ENCODE results near the gene MRGPRD. TPM values are rescaled to one million over a fixed set of nuclear protein-coding genes. Genes with fewer than 3 reads are reported as not detected.

Gene MRGPRD
- total RNA-seq, 1 experiment from 2014 or later, result not detected

GRCh38 chr11:68934666-68935065 lies 46.1 kb downstream of the MRGPRD start:
- Mint-ChIP-seq H3K4me3 (ENCODE audit: unreplicated experiment) (no peak overlapping the region), H3K4me1 (ENCODE audit: insufficient read depth, unreplicated experiment) (no peaks in the 10 kb centered on the region)

GRCh38 chr11:68934321-68934645 lies 46.5 kb downstream of the MRGPRD start:
- no peak for TF ChIP-seq CTCF (IDR thresholded peaks at IDR 0.05; ENCODE audit: unreplicated experiment)
- CTCF ChIA-PET, result interaction anchor here (0.6 kb wide), 1 partner anchor 50 kb away, joined by 3 read pairs; no protein-coding TSS in a partner anchor
- H3K4me3 Mint-ChIP-seq (ENCODE audit: unreplicated experiment), result no peak overlapping the region
- peaks cover 43% of the 10 kb centered on the region for H3K36me3 Mint-ChIP-seq (ENCODE audit: insufficient read depth, unreplicated experiment)
- H3K4me1 Mint-ChIP-seq (ENCODE audit: insufficient read depth, unreplicated experiment), result no peaks in the 10 kb centered on the region
- H3K27me3 Mint-ChIP-seq (ENCODE audit: insufficient read depth, unreplicated experiment), result no peaks in the 10 kb centered on the region
- no peak for DNase-seq (ENCODE audit: unreplicated experiment)
- no peaks in the 10 kb centered on the region for H3K9me3 Mint-ChIP-seq (ENCODE audit: unreplicated experiment)
- H3K27ac Mint-ChIP-seq (ENCODE audit: low read depth, unreplicated experiment), result no peak overlapping the region
- POLR2A ChIA-PET, result interaction anchor here (0.6 kb wide), 1 partner anchor 865 kb away, joined by 3 read pairs; no protein-coding TSS in a partner anchor
- intact Hi-C loops (cut with micrococcal nuclease), result no loop called here
- BruUV-seq (replicated peaks), result no TSS peak

More at GRCh38 chr11:68934666-68935065, 46.1 kb downstream of the MRGPRD start:
- DNase-seq (ENCODE audit: unreplicated experiment), result no peak
- H3K27ac Mint-ChIP-seq (ENCODE audit: low read depth, unreplicated experiment), result no peak overlapping the region
- ChIA-PET CTCF (no interaction called here), POLR2A (interaction anchor here (0.6 kb wide), 1 partner anchor 865 kb away, joined by 3 read pairs; no protein-coding TSS in a partner anchor)
- intact Hi-C loops (cut with micrococcal nuclease), result no loop called here
- TF ChIP-seq CTCF (IDR thresholded peaks at IDR 0.05; ENCODE audit: unreplicated experiment), result no peak
- no peaks in the 10 kb centered on the region for H3K9me3 Mint-ChIP-seq (ENCODE audit: unreplicated experiment)
- no TSS peak for BruUV-seq (replicated peaks)
- peaks cover 43% of the 10 kb centered on the region for H3K36me3 Mint-ChIP-seq (ENCODE audit: insufficient read depth, unreplicated experiment)
- no peaks in the 10 kb centered on the region for H3K27me3 Mint-ChIP-seq (ENCODE audit: insufficient read depth, unreplicated experiment)

- Mint-ChIP-seq H3K4me3 (ENCODE audit: unreplicated experiment) (no peak overlapping the region), H3K27me3 (ENCODE audit: insufficient read depth, unreplicated experiment) (no peaks in the 10 kb centered on the region), H3K27ac (ENCODE audit: low read depth, unreplicated experiment) (no peak overlapping the region), H3K4me1 (ENCODE audit: insufficient read depth, unreplicated experiment) (no peaks in the 10 kb centered on the region), H3K36me3 (ENCODE audit: insufficient read depth, unreplicated experiment) (peaks cover 43% of the 10 kb centered on the region), H3K9me3 (ENCODE audit: unreplicated experiment) (no peaks in the 10 kb centered on the region)
- intact Hi-C loops (cut with micrococcal nuclease), result no loop called here
- no peak for DNase-seq (ENCODE audit: unreplicated experiment)
- BruUV-seq (replicated peaks), result no TSS peak
- no peak for TF ChIP-seq CTCF (IDR thresholded peaks at IDR 0.05; ENCODE audit: unreplicated experiment)
- ChIA-PET CTCF (interaction anchor here (0.6 kb wide), 1 partner anchor 51 kb away, joined by 3 read pairs; no protein-coding TSS in a partner anchor), POLR2A (interaction anchor here (0.6 to 0.7 kb wide), 3 partner anchors 8 to 866 kb away, joined by 3 read pairs; no protein-coding TSS in a partner anchor)
These were observed 47.0 kb downstream of the MRGPRD start for GRCh38 chr11:68933605-68934320.

- ChIA-PET CTCF (interaction anchor here (0.7 kb wide), 1 partner anchor 82 kb away, joined by 5 read pairs; no protein-coding TSS in a partner anchor), POLR2A (interaction anchor here (0.6 to 0.7 kb wide), 2 partner anchors 8 to 113 kb away, joined by 3 read pairs; no protein-coding TSS in a partner anchor)
- DNase-seq (ENCODE audit: unreplicated experiment), result no peak
- Mint-ChIP-seq H3K36me3 (ENCODE audit: insufficient read depth, unreplicated experiment) (peaks cover 47% of the 10 kb centered on the region), H3K27me3 (ENCODE audit: insufficient read depth, unreplicated experiment) (no peaks in the 10 kb centered on the region), H3K27ac (ENCODE audit: low read depth, unreplicated experiment) (no peak overlapping the region), H3K9me3 (ENCODE audit: unreplicated experiment) (no peaks in the 10 kb centered on the region), H3K4me3 (ENCODE audit: unreplicated experiment) (no peak overlapping the region), H3K4me1 (ENCODE audit: insufficient read depth, unreplicated experiment) (no peaks in the 10 kb centered on the region)
- no peak for TF ChIP-seq CTCF (IDR thresholded peaks at IDR 0.05; ENCODE audit: unreplicated experiment)
- BruUV-seq (replicated peaks), result no TSS peak
- intact Hi-C loops (cut with micrococcal nuclease), result no loop called here
These were observed 47.7 kb downstream of the MRGPRD start for GRCh38 chr11:68932933-68933577.

All from MCF 10A (cell line).